ENCODE measurements around the gene CALM1. TPM values are rescaled to one million over a fixed set of nuclear protein-coding genes. Genes with fewer than 3 reads are reported as not detected.
A peak's percentile ranks its signal among the peaks of the same experiment; 100 is the strongest.

The CALM1 gene
- total and polyA plus RNA-seq, 8 donors: 213 to 1,126 (median 356) TPM

DNA sequence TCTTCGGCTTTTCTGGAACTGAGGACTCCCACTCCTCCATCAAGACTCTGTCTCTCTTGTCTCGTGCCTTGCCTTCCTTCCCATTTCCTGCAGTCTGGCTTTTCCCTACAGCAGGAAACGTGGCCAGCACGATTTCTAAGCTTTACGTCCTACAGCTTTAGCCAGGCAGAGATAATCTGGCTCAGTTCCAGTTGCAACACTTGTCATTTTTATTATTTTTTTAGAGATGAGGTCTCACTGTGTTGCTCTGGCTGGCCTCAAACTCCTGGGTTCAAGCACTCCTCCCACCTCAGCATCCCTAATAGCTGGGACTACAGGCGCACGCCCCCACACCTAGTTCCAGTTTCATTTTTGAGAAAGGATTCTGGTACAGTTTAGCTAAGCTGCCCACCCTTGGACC is 19.9 kb downstream of the CALM1 start:
- DNase-seq: peak in 1 of 2 donors; percentile 60
- intact Hi-C loops (cut with DNase I; ENCODE audit: low total_unique reads): no loop called here
- Histone ChIP-seq H3K4me3 (no peak overlapping the region), H3K9me3 (no peaks in the 10 kb centered on the region), H3K27me3 (no peaks in the 10 kb centered on the region), H3K36me3 (no peaks in the 10 kb centered on the region), H3K27ac (no peak overlapping the region), H3K4me1 (peaks cover 0 to 11% (median 8%) of the 10 kb centered on the region in 4 donors)
- WGBS, 5 donors: 41 to 57% (median 44%) methylated on average over 7 of the region's 7 CpGs
- no peak for TF ChIP-seq EP300 (IDR thresholded peaks at IDR 0.05)

DNA sequence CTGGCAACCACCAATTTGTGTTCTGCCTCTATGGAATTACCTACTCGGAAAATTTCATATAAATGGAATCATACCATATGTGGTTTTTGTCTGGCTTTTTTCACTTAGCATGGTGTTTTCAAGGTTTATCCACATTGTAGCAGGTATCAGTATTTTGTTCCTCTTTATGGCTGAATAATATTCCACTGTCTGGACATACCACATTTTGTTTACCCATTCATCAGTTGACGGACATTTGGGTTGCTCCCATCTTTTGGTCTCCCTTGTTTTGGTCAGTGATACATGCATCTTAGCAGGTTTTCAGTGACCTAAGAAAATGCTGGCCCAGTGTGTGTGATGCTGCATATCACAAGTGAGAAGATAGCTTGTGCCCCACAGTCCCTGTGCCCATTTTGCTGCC is 21.2 kb downstream of the CALM1 start:
- no peaks in the 10 kb centered on the region for H3K36me3 ChIP-seq
- H3K9me3 ChIP-seq: no peaks in the 10 kb centered on the region
- H3K27me3 ChIP-seq: no peaks in the 10 kb centered on the region
- WGBS, 5 donors: 90 to 98% (median 94%) methylated on average over 2 of the region's 2 CpGs
- H3K4me3 ChIP-seq: no peak overlapping the region
- H3K27ac ChIP-seq: no peak overlapping the region
- intact Hi-C loops (cut with DNase I; ENCODE audit: low total_unique reads): no loop called here
- DNase-seq: no peak
- TF ChIP-seq, protein P1, sequence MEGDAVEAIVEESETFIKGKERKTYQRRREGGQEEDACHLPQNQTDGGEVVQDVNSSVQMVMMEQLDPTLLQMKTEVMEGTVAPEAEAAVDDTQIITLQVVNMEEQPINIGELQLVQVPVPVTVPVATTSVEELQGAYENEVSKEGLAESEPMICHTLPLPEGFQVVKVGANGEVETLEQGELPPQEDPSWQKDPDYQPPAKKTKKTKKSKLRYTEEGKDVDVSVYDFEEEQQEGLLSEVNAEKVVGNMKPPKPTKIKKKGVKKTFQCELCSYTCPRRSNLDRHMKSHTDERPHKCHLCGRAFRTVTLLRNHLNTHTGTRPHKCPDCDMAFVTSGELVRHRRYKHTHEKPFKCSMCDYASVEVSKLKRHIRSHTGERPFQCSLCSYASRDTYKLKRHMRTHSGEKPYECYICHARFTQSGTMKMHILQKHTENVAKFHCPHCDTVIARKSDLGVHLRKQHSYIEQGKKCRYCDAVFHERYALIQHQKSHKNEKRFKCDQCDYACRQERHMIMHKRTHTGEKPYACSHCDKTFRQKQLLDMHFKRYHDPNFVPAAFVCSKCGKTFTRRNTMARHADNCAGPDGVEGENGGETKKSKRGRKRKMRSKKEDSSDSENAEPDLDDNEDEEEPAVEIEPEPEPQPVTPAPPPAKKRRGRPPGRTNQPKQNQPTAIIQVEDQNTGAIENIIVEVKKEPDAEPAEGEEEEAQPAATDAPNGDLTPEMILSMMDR (IDR thresholded peaks at IDR 0.05): no peak
- TF ChIP-seq POLR2AphosphoS5 (IDR thresholded peaks at IDR 0.05) (no peak), POLR2A (IDR thresholded peaks at IDR 0.05) (no peak), EP300 (IDR thresholded peaks at IDR 0.05) (no peak)
- H3K4me1 ChIP-seq: peaks cover 0 to 11% (median 8%) of the 10 kb centered on the region in 4 donors

DNA sequence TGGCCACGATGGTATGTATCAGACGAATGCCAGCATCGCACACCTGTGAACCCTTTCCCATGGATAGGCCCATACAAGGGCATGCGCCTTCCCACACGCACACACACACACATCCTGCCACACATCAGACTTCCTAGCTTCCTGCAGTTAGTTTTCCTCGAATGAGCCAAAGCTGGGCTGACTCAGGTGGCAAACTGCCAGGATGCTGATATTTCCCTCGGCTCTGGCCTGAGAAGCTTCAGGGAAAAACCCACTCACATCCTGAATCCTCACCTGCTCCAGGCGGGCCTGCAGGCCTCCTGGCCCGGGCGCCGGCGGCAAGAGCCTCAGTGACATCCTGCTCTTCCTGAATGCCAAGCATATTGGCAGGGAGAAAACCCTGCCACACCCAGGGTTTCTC is 22.4 kb downstream of the CALM1 start:
- no peaks in the 10 kb centered on the region for H3K9me3 ChIP-seq
- intact Hi-C loops (cut with DNase I; ENCODE audit: low total_unique reads): no loop called here

DNA sequence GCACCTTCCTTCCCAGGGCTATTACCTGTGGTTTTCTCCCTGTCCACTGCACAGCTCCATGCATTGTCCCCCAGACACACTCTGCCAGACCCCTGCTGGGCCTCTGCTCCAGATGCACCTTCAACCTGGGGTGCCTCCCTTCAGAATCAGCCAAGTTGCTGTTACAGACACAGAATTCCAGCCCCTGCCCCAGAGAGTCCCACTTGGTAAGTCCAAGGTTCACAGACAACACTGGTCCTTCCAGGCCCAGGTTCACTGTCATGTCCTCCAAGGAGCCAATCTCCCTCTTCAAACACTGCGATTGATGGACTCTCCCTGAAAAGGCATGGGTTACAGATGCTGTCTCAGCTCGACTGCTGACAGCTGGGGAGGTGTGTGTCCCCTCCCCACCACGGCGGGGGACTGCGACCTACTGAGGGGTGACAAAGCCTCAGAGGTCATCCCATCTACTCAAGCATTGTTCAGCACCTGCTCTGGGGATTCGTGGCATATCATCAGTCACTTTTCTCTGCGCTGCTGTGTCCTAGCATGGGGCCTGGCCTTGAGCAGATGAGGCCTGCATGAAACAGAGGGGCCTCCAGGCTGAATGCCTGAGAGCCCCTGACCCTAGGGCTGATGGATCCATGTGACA is 24.3 kb downstream of the CALM1 start:
- Histone ChIP-seq H3K4me1 (peaks cover 0 to 11% (median 8%) of the 10 kb centered on the region in 4 donors), H3K4me3 (no peak overlapping the region), H3K36me3 (no peaks in the 10 kb centered on the region), H3K27me3 (no peaks in the 10 kb centered on the region), H3K27ac (no peak overlapping the region), H3K9me3 (no peaks in the 10 kb centered on the region)
- intact Hi-C loops (cut with DNase I; ENCODE audit: low total_unique reads): no loop called here
- WGBS, 5 donors: 83 to 93% (median 91%) methylated on average over 1 to 7 of the region's 7 CpGs
- DNase-seq: no peak
- TF ChIP-seq EP300 (IDR thresholded peaks at IDR 0.05) (no peak), POLR2AphosphoS5 (IDR thresholded peaks at IDR 0.05) (no peak), POLR2A (IDR thresholded peaks at IDR 0.05) (no peak)
- TF ChIP-seq, protein P1 (IDR thresholded peaks at IDR 0.05): no peak

More for the DNA sequence above, 22.4 kb downstream of the CALM1 start:
- TF ChIP-seq POLR2AphosphoS5 (IDR thresholded peaks at IDR 0.05): peak in 2 of 3 donors; percentile 23 to 89
- no peak for TF ChIP-seq EP300 (IDR thresholded peaks at IDR 0.05)
- TF ChIP-seq, protein P1 (IDR thresholded peaks at IDR 0.05): no peak
- DNase-seq: peak; percentile 74 to 94
- 21 to 33% (median 23%) methylated on average over 6 to 12 of the region's 12 CpGs for WGBS, 5 donors
- H3K4me1 ChIP-seq: peaks cover 0 to 11% (median 8%) of the 10 kb centered on the region in 4 donors
- H3K27me3 ChIP-seq: no peaks in the 10 kb centered on the region
- peak overlapping the region; percentile 6 to 59 (median 47) for H3K27ac ChIP-seq
- no peaks in the 10 kb centered on the region for H3K36me3 ChIP-seq
- H3K4me3 ChIP-seq: no peak overlapping the region

DNA sequence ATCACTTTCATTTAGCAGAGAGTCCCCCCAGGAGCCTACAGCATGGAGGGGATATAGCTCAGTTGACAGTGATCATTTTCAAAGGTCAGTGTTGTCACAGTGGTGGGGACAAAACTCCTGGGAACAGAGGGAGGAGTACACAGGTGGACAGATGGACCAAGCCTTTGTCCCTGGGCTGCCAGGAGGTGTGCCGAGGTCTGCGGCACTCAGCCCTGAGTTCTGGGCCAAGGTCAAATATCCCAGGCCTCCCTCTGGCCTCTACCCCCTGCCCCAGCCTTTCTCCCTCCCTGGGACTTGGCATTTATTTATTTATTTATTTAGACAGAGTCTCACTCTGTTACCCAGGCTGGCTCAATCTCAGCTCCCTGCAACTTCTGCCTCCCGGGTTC is 24.8 kb downstream of the CALM1 start:
- no peak for TF ChIP-seq POLR2A (IDR thresholded peaks at IDR 0.05)
- TF ChIP-seq, protein P1 (IDR thresholded peaks at IDR 0.05): no peak
- TF ChIP-seq POLR2AphosphoS5 (IDR thresholded peaks at IDR 0.05): no peak
- no peak for TF ChIP-seq EP300 (IDR thresholded peaks at IDR 0.05)
- H3K4me1 ChIP-seq: peaks cover 0 to 13% (median 10%) of the 10 kb centered on the region in 4 donors
- no peaks in the 10 kb centered on the region for H3K27me3 ChIP-seq
- 85 to 94% (median 91%) methylated on average over 3 of the region's 3 CpGs for WGBS, 5 donors
- H3K4me3 ChIP-seq: no peak overlapping the region
- no peaks in the 10 kb centered on the region for H3K36me3 ChIP-seq
- H3K27ac ChIP-seq: no peak overlapping the region
- no peak for DNase-seq
- intact Hi-C loops (cut with DNase I; ENCODE audit: low total_unique reads): no loop called here
- H3K9me3 ChIP-seq: no peaks in the 10 kb centered on the region
